GM10266 (cell line): ENCODE measurements around the gene ZNF581.

Experiments used
- DNase-seq: peaks from one replicate; pipeline ENCODE4 v3.0.0; 2012; ENCODE audit errors: extremely low spot score
- CTCF ChIP-seq: IDR thresholded peaks from 2 replicates; pipeline ENCODE4 v1.5.1; 2012; ENCODE audit warnings: mild to moderate bottlenecking, low read depth; ENCODE audit not compliant: control insufficient read depth, insufficient read depth; ENCODE audit errors: missing control alignments

ZNF581 gene

GRCh38 chr19:55599468-55599841 lies 44.0 kb upstream of the ZNF581 start, which contains the start of gene FIZ1:
Gene FIZ1, minus strand, starts transcription at chr19:55599517. Its CDS starts 1,652 bp downstream, at chr19:55597865.
- TF ChIP-seq CTCF: no peak
- peak; percentile 93 for DNase-seq

GRCh38 chr19:55599842-55600661 lies 43.4 kb upstream of the ZNF581 start, which contains the start of gene ZNF524:
Gene ZNF524, plus strand, starts transcription at chr19:55600288. Its CDS starts 1,825 bp downstream, at chr19:55602113.
- TF ChIP-seq CTCF: no peak
- peak; percentile 93 for DNase-seq

- TF ChIP-seq CTCF: no peak
- DNase-seq: no peak
Measured at GRCh38 chr19:55600662-55601028, 42.8 kb upstream of the ZNF581 start.

- no peak for DNase-seq
- TF ChIP-seq CTCF: no peak
Measured at GRCh38 chr19:55601084-55601483, 42.4 kb upstream of the ZNF581 start.

- TF ChIP-seq CTCF: no peak
- no peak for DNase-seq
Measured at GRCh38 chr19:55602104-55603001, 41.1 kb upstream of the ZNF581 start.

- no peak for DNase-seq
- no peak for TF ChIP-seq CTCF
Measured at GRCh38 chr19:55603115-55603514, 40.3 kb upstream of the ZNF581 start.
